Fibroblast of lung (primary cell): ENCODE results near the gene LMO4.
A peak's percentile ranks its signal among the peaks of the same experiment; 100 is the strongest.

ENCODE experiments used
- EZH2 ChIP-seq: IDR thresholded peaks from 2 replicates; pipeline ENCODE4 v1.5.1; 2012; ENCODE audit warnings: low read length, control low read depth, mild to moderate bottlenecking; ENCODE audit errors: missing control alignments
- TF ChIP-seq, protein P1 (sequence below), 2 donors: IDR thresholded peaks in 1 of 2; conservative IDR thresholded peaks in 1 of 2; 1 replicate in 1 of 2; 2 replicates in 1 of 2; pipeline ENCODE4 v1.5.1; 2011 to 2012; ENCODE audit warnings: low read length in 2 of 2, control low read depth in 1 of 2, inconsistent platforms in 1 of 2, low read depth in 1 of 2, mild to moderate bottlenecking in 1 of 2

DNA sequence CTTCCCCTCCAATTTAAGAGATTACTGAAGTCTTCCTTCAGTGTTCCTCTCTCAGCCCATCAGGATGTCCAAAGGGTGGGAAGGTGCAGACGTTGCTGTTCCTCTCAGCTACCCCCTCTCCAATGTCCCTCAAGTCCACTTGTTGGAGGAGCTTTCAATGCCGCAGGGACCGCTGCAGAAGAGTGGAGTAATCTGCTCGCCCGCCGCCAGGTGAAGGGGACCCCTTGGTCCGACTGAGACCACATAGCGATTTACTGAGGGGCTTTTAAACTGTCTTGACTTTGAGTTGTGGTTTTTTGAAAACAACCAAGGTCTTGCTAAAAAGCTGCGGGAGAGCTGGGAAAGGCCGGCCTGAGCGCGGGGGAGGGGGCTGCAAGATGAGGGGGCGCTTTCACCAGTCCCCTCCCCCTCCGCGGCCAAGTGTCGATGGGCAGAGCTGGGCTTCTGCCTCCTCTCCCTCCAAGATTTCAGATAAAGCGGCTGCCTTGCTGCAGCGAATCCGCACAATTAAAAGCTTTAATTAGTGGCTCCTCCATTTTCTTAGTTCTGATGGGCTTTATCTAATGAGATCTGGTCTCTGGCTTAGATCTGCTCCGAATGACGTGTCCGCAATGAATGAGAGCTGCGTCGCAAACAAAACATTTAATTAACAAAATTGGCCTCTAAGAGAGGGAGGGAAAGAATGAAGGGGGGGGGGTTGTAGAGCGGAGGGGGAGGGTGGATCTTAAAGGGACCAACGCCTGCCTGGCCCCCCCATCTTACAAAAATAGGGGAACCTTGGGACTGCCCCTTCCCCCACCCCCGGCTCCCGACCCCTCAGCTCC is 5.9 kb downstream of the LMO4 start:
- TF ChIP-seq EZH2 = no peak
- TF ChIP-seq, protein P1, sequence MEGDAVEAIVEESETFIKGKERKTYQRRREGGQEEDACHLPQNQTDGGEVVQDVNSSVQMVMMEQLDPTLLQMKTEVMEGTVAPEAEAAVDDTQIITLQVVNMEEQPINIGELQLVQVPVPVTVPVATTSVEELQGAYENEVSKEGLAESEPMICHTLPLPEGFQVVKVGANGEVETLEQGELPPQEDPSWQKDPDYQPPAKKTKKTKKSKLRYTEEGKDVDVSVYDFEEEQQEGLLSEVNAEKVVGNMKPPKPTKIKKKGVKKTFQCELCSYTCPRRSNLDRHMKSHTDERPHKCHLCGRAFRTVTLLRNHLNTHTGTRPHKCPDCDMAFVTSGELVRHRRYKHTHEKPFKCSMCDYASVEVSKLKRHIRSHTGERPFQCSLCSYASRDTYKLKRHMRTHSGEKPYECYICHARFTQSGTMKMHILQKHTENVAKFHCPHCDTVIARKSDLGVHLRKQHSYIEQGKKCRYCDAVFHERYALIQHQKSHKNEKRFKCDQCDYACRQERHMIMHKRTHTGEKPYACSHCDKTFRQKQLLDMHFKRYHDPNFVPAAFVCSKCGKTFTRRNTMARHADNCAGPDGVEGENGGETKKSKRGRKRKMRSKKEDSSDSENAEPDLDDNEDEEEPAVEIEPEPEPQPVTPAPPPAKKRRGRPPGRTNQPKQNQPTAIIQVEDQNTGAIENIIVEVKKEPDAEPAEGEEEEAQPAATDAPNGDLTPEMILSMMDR (conservative IDR thresholded peaks at IDR 0.05 in 1 of 2, IDR thresholded peaks at IDR 0.05 in 1 of 2; ENCODE audit: low read depth in 1 of 2, low read length in 2 of 2) = peak in 1 of 2 donors; percentile 23
